IMR-90 (cell line): Measurements from ENCODE around the gene THRB. TPM values are rescaled to one million over a fixed set of nuclear protein-coding genes. Genes with fewer than 3 reads are reported as not detected.

Experiments used
- ATAC-seq: fragments of 200-7000 bp; cut with Tn5 transposase; 2 replicates; pipeline ENCODE4 v1.9.1; 2020; ENCODE audit warnings: low read depth, mild to moderate bottlenecking, moderate library complexity
- BruUV-seq: library from RNA; stranded (reverse); fragments of 400-500 nt; replicated peaks from 2 replicates; lab custom pipeline; 2021; lab: Mats Ljungman, UMichigan
- CTCF ChIA-PET: fragments of 300-600 bp; formaldehyde crosslinking; extraction: SDS; loops from one replicate; lab custom pipeline; 2021; ENCODE audit warnings: antibody characterized with exemption; lab: Yijun Ruan, JAX
- POLR2A ChIA-PET: fragments of 300-600 bp; sonication (Branson Sonifier 250); formaldehyde crosslinking; loops from one replicate; lab custom pipeline; 2022; ENCODE audit warnings: antibody characterized with exemption; ENCODE audit not compliant: unreplicated experiment; lab: Charles Lee
- DNase-seq: peaks from one replicate; pipeline ENCODE4 v3.0.0; 2013
- H2AFZ ChIP-seq: replicated peaks from 2 replicates; pipeline ENCODE3; 2013; ENCODE audit warnings: low read length, mild to moderate bottlenecking; ENCODE audit not compliant: poor library complexity
- H2AK5ac ChIP-seq: 2 replicates; pipeline ENCODE4 v1.6.1; 2013; ENCODE audit warnings: low read depth, low read length, inconsistent platforms
- H2AK9ac ChIP-seq: replicated peaks from 2 replicates; pipeline ENCODE3; 2013; ENCODE audit warnings: mild to moderate bottlenecking, low read depth, low read length, moderate library complexity; ENCODE audit not compliant: poor library complexity
- H2BK120ac ChIP-seq: 2 replicates; pipeline ENCODE4 v1.6.1; 2013; ENCODE audit warnings: low read depth, low read length, inconsistent platforms
- H2BK15ac ChIP-seq: 3 replicates; pipeline ENCODE4 v1.6.1; 2013; ENCODE audit warnings: low read depth, low read length, inconsistent platforms
- H2BK20ac ChIP-seq: 2 replicates; pipeline ENCODE4 v1.6.1; 2013; ENCODE audit warnings: low read depth, mild to moderate bottlenecking, inconsistent platforms, low read length, moderate library complexity
- H2BK5ac ChIP-seq: 2 replicates; pipeline ENCODE4 v1.6.1; 2013; ENCODE audit warnings: mild to moderate bottlenecking, low read depth, low read length, inconsistent platforms; ENCODE audit not compliant: poor library complexity, severe bottlenecking
- H3K14ac ChIP-seq: replicated peaks from 2 replicates; pipeline ENCODE4 v1.6.1; 2013; ENCODE audit warnings: low read depth, low read length, inconsistent platforms
- H3K18ac ChIP-seq: 2 replicates; pipeline ENCODE4 v1.6.1; 2013; ENCODE audit warnings: low read depth, low read length, control low read depth
- H3K23ac ChIP-seq: 2 replicates; pipeline ENCODE4 v1.6.1; 2013; ENCODE audit warnings: low read depth, low read length, inconsistent platforms
- H3K27ac ChIP-seq: 2 replicates; pipeline ENCODE4 v1.5.1; 2013; ENCODE audit warnings: mild to moderate bottlenecking, control low read depth, low read length; ENCODE audit not compliant: insufficient read depth
- H3K27me3 ChIP-seq: 2 replicates; pipeline ENCODE4 v1.6.1; 2013; ENCODE audit warnings: low read length; ENCODE audit not compliant: control insufficient read depth, insufficient read depth
- H3K36me3 ChIP-seq: 2 replicates; pipeline ENCODE4 v1.6.1; 2013; ENCODE audit warnings: low read length, mixed read lengths; ENCODE audit not compliant: control insufficient read depth, insufficient read depth
- H3K4ac ChIP-seq: 2 replicates; pipeline ENCODE4 v1.6.1; 2013; ENCODE audit warnings: low read depth, low read length, inconsistent platforms
- H3K4me1 ChIP-seq: 2 replicates; pipeline ENCODE4 v1.6.1; 2013; ENCODE audit warnings: low read length, mixed read lengths; ENCODE audit not compliant: control insufficient read depth, insufficient read depth
- H3K4me2 ChIP-seq: 2 replicates; pipeline ENCODE4 v1.6.1; 2013; ENCODE audit warnings: low read depth, mild to moderate bottlenecking, control low read depth, low read length, moderate library complexity
- H3K4me3 ChIP-seq: 2 replicates; pipeline ENCODE4 v1.5.1; 2013; ENCODE audit warnings: low read depth, mild to moderate bottlenecking, control low read depth, low read length, moderate library complexity; ENCODE audit not compliant: insufficient read depth
- H3K56ac ChIP-seq: 2 replicates; pipeline ENCODE4 v1.6.1; 2013; ENCODE audit warnings: low read length, inconsistent platforms; ENCODE audit not compliant: insufficient read depth; ENCODE audit errors: extremely low read depth
- H3K79me1 ChIP-seq, 2 experiments: 2 replicates each; pipeline ENCODE4 v1.6.1; 2013; ENCODE audit warnings: low read length in 2 of 2, inconsistent platforms in 1 of 2, low read depth in 1 of 2
- H3K9ac ChIP-seq: 2 replicates; pipeline ENCODE4 v1.6.1; 2013; ENCODE audit warnings: low read depth, low read length, control low read depth
- H3K9me1 ChIP-seq: 2 replicates; pipeline ENCODE4 v1.6.1; 2013; ENCODE audit warnings: low read length, inconsistent platforms; ENCODE audit not compliant: insufficient read depth
- H3K9me3 ChIP-seq: 2 replicates; pipeline ENCODE4 v1.6.1; 2013; ENCODE audit warnings: low read length; ENCODE audit not compliant: control insufficient read depth, insufficient read depth
- H4K20me1 ChIP-seq: 2 replicates; pipeline ENCODE4 v1.6.1; 2013; ENCODE audit warnings: low read length, inconsistent platforms; ENCODE audit not compliant: insufficient read depth
- H4K5ac ChIP-seq: 2 replicates; pipeline ENCODE4 v1.6.1; 2013; ENCODE audit warnings: mild to moderate bottlenecking, low read depth, low read length, control low read depth
- H4K8ac ChIP-seq, 2 experiments: 2 replicates each; pipeline ENCODE4 v1.6.1; 2013; ENCODE audit warnings: low read depth in 2 of 2, low read length in 2 of 2, control low read depth in 1 of 2, inconsistent platforms in 1 of 2
- H4K91ac ChIP-seq: 2 replicates; pipeline ENCODE4 v1.6.1; 2013; ENCODE audit warnings: low read depth, low read length, inconsistent platforms; ENCODE audit not compliant: insufficient read depth
- BHLHE40 ChIP-seq: fragments of 150-350 bp; IDR thresholded peaks from 2 replicates; pipeline ENCODE4 v1.6.1; 2016; ENCODE audit warnings: mild to moderate bottlenecking, low read depth, low read length
- CEBPB ChIP-seq: IDR thresholded peaks from 2 replicates; pipeline ENCODE4 v1.6.1; 2012; ENCODE audit warnings: low read depth, low read length, improper control_type of control experiment
- CHD1 ChIP-seq: IDR thresholded peaks from 2 replicates; pipeline ENCODE4 v1.6.1; 2012; ENCODE audit warnings: low read depth, low read length, improper control_type of control experiment
- FOS ChIP-seq: fragments of 150-350 bp; IDR thresholded peaks from 2 replicates; pipeline ENCODE4 v1.6.1; 2016; ENCODE audit warnings: low read depth, low read length
- MAFK ChIP-seq: IDR thresholded peaks from 2 replicates; pipeline ENCODE4 v1.6.1; 2012; ENCODE audit warnings: low read depth, low read length, improper control_type of control experiment
- MXI1 ChIP-seq: IDR thresholded peaks from 2 replicates; pipeline ENCODE4 v1.6.1; 2012; ENCODE audit warnings: low read depth, mild to moderate bottlenecking, low read length, moderate library complexity, borderline replicate concordance
- NFE2L2 ChIP-seq: fragments of 150-350 bp; IDR thresholded peaks from 2 replicates; pipeline ENCODE4 v1.6.1; 2016; ENCODE audit warnings: low read depth, mild to moderate bottlenecking, low read length
- POLR2A ChIP-seq: IDR thresholded peaks from 2 replicates; pipeline ENCODE4 v1.6.1; 2012; ENCODE audit warnings: mild to moderate bottlenecking, low read depth, low read length
- RAD21 ChIP-seq: IDR thresholded peaks from 2 replicates; pipeline ENCODE4 v1.6.1; 2012; ENCODE audit warnings: low read length, improper control_type of control experiment
- RCOR1 ChIP-seq: IDR thresholded peaks from 2 replicates; pipeline ENCODE4 v1.6.1; 2012; ENCODE audit warnings: mild to moderate bottlenecking, low read length, improper control_type of control experiment; ENCODE audit not compliant: insufficient replicate concordance
- WGBS, 2 experiments: methylation state at CpG; one replicate each; pipeline versions ENCODE4 v1.1.5 to v1.1.7; 2013; ENCODE audit warnings: missing lambda C conversion rate in 2 of 2; ENCODE audit not compliant: insufficient read length in 1 of 2; ENCODE audit errors: extremely low coverage in 2 of 2; 5-methylcytosine and 5-hydroxymethylcytosine counted together
- dilution Hi-C: fragments of 300-500 bp; cut with HindIII; formaldehyde crosslinking; loops from one replicate; pipeline ENCODE4 v1.14.3; 2018; ENCODE audit warnings: low sequenced_read_pairs; ENCODE audit not compliant: unreplicated experiment
- in situ Hi-C: fragments of 300-500 bp; cut with MboI; formaldehyde crosslinking; loops from 3 replicates; pipeline ENCODE4 v1.14.3; 2019; ENCODE audit warnings: low sequenced_read_pairs, inconsistent platforms, mixed read lengths
- intact Hi-C: fragments of 100-400 bp; cut with micrococcal nuclease; formaldehyde crosslinking; loops from 2 replicates; pipeline ENCODE4 v1.10.0; 2022
- polyA plus RNA-seq, 3 experiments: library from polyadenylated mRNA; depleted of rRNA; stranded (reverse); fragments of >200 nt; gene quantifications; 2 replicates each; pipeline ENCODE4 v1.2.3, GENCODE V29; 2012; ENCODE audit warnings: low replicate concordance in 1 of 3
- total RNA-seq: library from RNA; depleted of rRNA; stranded (reverse); fragments of >200 nt; gene quantifications from 2 replicates; pipeline ENCODE4 v1.2.3, GENCODE V29; 2012
- TF ChIP-seq, protein P1 (sequence below): fragments of 150-350 bp; IDR thresholded peaks from 2 replicates; pipeline ENCODE4 v1.6.1; 2017; ENCODE audit warnings: mild to moderate bottlenecking, antibody characterized with exemption, low read length, low read depth
- TF ChIP-seq, protein P2 (sequence below): conservative IDR thresholded peaks from 2 replicates; pipeline ENCODE4 v1.5.1; 2012; ENCODE audit warnings: mild to moderate bottlenecking, low read depth, low read length, improper control_type of control experiment
- TF ChIP-seq, protein P3 (sequence below): fragments of 150-350 bp; IDR thresholded peaks from 2 replicates; pipeline ENCODE4 v1.6.1; 2016; ENCODE audit warnings: low read depth, mild to moderate bottlenecking, low read length, moderate library complexity, borderline replicate concordance

Gene THRB
- total and polyA plus RNA-seq, 2 of the 4 experiments (the other 2 are of a cell fraction) = under 0.01 TPM; not detected in 1

DNA sequence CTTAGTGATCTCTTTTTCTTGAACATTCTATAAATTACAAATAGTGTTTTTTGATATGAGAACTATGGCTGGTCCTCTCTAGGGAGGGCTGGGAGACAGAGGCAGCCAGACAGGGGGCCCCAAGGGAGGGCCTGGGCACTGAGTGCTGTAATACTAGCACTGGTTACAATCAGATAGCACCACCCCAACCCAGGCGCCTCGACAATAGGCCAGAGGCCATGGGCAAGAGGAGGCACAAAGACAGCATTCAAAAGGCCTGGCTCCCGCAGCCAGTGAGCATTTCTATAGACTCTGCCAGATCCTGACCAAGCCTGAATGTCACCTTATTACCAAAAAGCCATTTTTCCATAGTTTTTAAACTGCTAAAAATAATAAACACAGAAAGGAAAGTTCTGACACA lies 158.5 kb downstream of the THRB start:
- ATAC-seq (no peak), DNase-seq (no peak)
- no peaks in the 10 kb centered on the region for H3K9me3 ChIP-seq
- no peak overlapping the region for H3K18ac ChIP-seq
- H3K9me1 ChIP-seq = no peaks in the 10 kb centered on the region
- H3K36me3 ChIP-seq = no peaks in the 10 kb centered on the region
- no peak overlapping the region for H2AK9ac ChIP-seq
- H3K27me3 ChIP-seq = no peaks in the 10 kb centered on the region; the same call in 1 of the 2 replicates
- H3K27ac ChIP-seq = no peak overlapping the region
- TF ChIP-seq NFE2L2 (no peak), MAFK (no peak), CHD1 (no peak), MXI1 (no peak), BHLHE40 (no peak), RCOR1 (no peak), RAD21 (no peak), CEBPB (no peak), POLR2A (no peak), FOS (no peak)
- TF ChIP-seq, protein P1, sequence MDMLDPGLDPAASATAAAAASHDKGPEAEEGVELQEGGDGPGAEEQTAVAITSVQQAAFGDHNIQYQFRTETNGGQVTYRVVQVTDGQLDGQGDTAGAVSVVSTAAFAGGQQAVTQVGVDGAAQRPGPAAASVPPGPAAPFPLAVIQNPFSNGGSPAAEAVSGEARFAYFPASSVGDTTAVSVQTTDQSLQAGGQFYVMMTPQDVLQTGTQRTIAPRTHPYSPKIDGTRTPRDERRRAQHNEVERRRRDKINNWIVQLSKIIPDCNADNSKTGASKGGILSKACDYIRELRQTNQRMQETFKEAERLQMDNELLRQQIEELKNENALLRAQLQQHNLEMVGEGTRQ = no peak
- TF ChIP-seq, protein P2, sequence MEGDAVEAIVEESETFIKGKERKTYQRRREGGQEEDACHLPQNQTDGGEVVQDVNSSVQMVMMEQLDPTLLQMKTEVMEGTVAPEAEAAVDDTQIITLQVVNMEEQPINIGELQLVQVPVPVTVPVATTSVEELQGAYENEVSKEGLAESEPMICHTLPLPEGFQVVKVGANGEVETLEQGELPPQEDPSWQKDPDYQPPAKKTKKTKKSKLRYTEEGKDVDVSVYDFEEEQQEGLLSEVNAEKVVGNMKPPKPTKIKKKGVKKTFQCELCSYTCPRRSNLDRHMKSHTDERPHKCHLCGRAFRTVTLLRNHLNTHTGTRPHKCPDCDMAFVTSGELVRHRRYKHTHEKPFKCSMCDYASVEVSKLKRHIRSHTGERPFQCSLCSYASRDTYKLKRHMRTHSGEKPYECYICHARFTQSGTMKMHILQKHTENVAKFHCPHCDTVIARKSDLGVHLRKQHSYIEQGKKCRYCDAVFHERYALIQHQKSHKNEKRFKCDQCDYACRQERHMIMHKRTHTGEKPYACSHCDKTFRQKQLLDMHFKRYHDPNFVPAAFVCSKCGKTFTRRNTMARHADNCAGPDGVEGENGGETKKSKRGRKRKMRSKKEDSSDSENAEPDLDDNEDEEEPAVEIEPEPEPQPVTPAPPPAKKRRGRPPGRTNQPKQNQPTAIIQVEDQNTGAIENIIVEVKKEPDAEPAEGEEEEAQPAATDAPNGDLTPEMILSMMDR = no peak
- TF ChIP-seq, protein P3, sequence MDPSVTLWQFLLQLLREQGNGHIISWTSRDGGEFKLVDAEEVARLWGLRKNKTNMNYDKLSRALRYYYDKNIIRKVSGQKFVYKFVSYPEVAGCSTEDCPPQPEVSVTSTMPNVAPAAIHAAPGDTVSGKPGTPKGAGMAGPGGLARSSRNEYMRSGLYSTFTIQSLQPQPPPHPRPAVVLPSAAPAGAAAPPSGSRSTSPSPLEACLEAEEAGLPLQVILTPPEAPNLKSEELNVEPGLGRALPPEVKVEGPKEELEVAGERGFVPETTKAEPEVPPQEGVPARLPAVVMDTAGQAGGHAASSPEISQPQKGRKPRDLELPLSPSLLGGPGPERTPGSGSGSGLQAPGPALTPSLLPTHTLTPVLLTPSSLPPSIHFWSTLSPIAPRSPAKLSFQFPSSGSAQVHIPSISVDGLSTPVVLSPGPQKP = no peak
- no peak overlapping the region for H2AK5ac ChIP-seq
- H3K4me1 ChIP-seq = no peaks in the 10 kb centered on the region
- H3K4me3 ChIP-seq = no peak overlapping the region
- H4K20me1 ChIP-seq = no peaks in the 10 kb centered on the region
- H3K23ac ChIP-seq = no peak overlapping the region
- no peak overlapping the region for H4K8ac ChIP-seq
- H3K9ac ChIP-seq = no peak overlapping the region
- no peak overlapping the region for H2BK15ac ChIP-seq
- no TSS peak for BruUV-seq
- 50% methylated on average over 1 of the region's 3 CpGs; no CpG with 5 or more reads in 1 of the 2 experiments for WGBS, 2 experiments
- no peak overlapping the region for H2BK20ac ChIP-seq
- ChIA-PET CTCF (no interaction called here), POLR2A (no interaction called here)
- H3K4ac ChIP-seq = no peak overlapping the region
- H3K56ac ChIP-seq = no peak overlapping the region
- no peak overlapping the region for H2BK5ac ChIP-seq
- intact Hi-C loops = no loop called here
- H3K79me1 ChIP-seq = no peaks in the 10 kb centered on the region
- no peak overlapping the region for H2AFZ ChIP-seq
- H4K91ac ChIP-seq = no peak overlapping the region
- H4K5ac ChIP-seq = no peak overlapping the region
- in situ Hi-C loops = no loop called here
- H3K4me2 ChIP-seq = no peak overlapping the region
- H2BK120ac ChIP-seq = no peak overlapping the region
- dilution Hi-C loops = no loop called here
- no peak overlapping the region for H3K14ac ChIP-seq
